GM19035 (cell line): ENCODE data around the gene RWDD4.

ENCODE experiments used
- ATAC-seq: cut with Tn5 transposase; IDR thresholded peaks from one replicate; pipeline ENCODE4 v1.9.1; 2021; ENCODE audit not compliant: unreplicated experiment

RWDD4 gene

GRCh38 chr4:183602557-183603027, 56.4 kb downstream of the RWDD4 start:
- no peak for ATAC-seq

GRCh38 chr4:183601381-183601780, 57.6 kb downstream of the RWDD4 start:
- ATAC-seq = no peak

- ATAC-seq = no peak
Observed at GRCh38 chr4:183600189-183600685, 58.7 kb downstream of the RWDD4 start.

GRCh38 chr4:183599690-183600089, 59.3 kb downstream of the RWDD4 start:
- no peak for ATAC-seq

GRCh38 chr4:183599284-183599683, 59.7 kb downstream of the RWDD4 start:
- ATAC-seq = no peak

- no peak for ATAC-seq
Observed at GRCh38 chr4:183596067-183596757, 62.8 kb downstream of the RWDD4 start.

- ATAC-seq = no peak
Observed at GRCh38 chr4:183594823-183595222, 64.2 kb downstream of the RWDD4 start.

- ATAC-seq = no peak
Observed at GRCh38 chr4:183591301-183591700, 67.7 kb downstream of the RWDD4 start.
